DOHH2 (cell line): ENCODE measurements around the gene PAPLN.

Experiments used
- H3F3A ChIP-seq: fragments of 200-600 bp; sonication (generic), shearing (Covaris generic); 2 replicates; pipeline ENCODE4 v1.6.0; 2016; ENCODE audit warnings: antibody characterized with exemption, mild to moderate bottlenecking; ENCODE audit not compliant: control insufficient read depth, insufficient read depth
- H3K27ac ChIP-seq: fragments of 200-600 bp; sonication (generic); 2 replicates; pipeline ENCODE4 v1.5.1; 2014; ENCODE audit warnings: low read depth, mild to moderate bottlenecking, low read length, moderate library complexity
- H3K27me3 ChIP-seq: fragments of 200-600 bp; sonication (generic); 2 replicates; pipeline ENCODE4 v1.6.1; 2014; ENCODE audit warnings: mild to moderate bottlenecking, low read length, mixed read lengths; ENCODE audit not compliant: control insufficient read depth
- H3K36me3 ChIP-seq: fragments of 200-600 bp; sonication (generic); 2 replicates; pipeline ENCODE4 v1.6.1; 2014; ENCODE audit warnings: mild to moderate bottlenecking, low read length, moderate library complexity, mixed read lengths; ENCODE audit not compliant: control insufficient read depth
- H3K4me1 ChIP-seq: fragments of 200-600 bp; sonication (generic); 2 replicates; pipeline ENCODE4 v1.6.1; 2014; ENCODE audit warnings: mild to moderate bottlenecking, low read length, mixed read lengths; ENCODE audit not compliant: control insufficient read depth
- H3K4me2 ChIP-seq: fragments of 200-600 bp; sonication (generic); 2 replicates; pipeline ENCODE4 v1.6.0; 2014; ENCODE audit warnings: mild to moderate bottlenecking, low read length, moderate library complexity
- H3K4me3 ChIP-seq: fragments of 200-600 bp; sonication (generic); 2 replicates; pipeline ENCODE4 v1.5.1; 2014; ENCODE audit warnings: mild to moderate bottlenecking, low read length, mixed read lengths
- H3K79me2 ChIP-seq: fragments of 200-600 bp; sonication (generic); 2 replicates; pipeline ENCODE4 v1.6.1; 2014; ENCODE audit warnings: mild to moderate bottlenecking, low read length, mixed read lengths; ENCODE audit not compliant: control insufficient read depth
- H3K9me2 ChIP-seq: fragments of 200-600 bp; sonication (generic); replicated peaks from 2 replicates; pipeline ENCODE4 v1.6.1; 2014; ENCODE audit warnings: mild to moderate bottlenecking, low read length, mixed read lengths; ENCODE audit not compliant: control insufficient read depth
- H3K9me3 ChIP-seq: fragments of 200-600 bp; sonication (generic); 2 replicates; pipeline ENCODE4 v1.6.1; 2014; ENCODE audit warnings: antibody characterized with exemption, low read length, mixed read lengths; ENCODE audit not compliant: control insufficient read depth, insufficient read depth
- H4K20me1 ChIP-seq: fragments of 200-600 bp; sonication (generic); 2 replicates; pipeline ENCODE4 v1.6.0; 2014; ENCODE audit warnings: low read depth, mild to moderate bottlenecking, antibody characterized with exemption, low read length, moderate library complexity; ENCODE audit not compliant: control insufficient read depth, insufficient read depth
- CTCF ChIP-seq: fragments of 200-600 bp; sonication (generic); IDR thresholded peaks from one replicate; pipeline ENCODE4 v1.5.1; 2014; ENCODE audit warnings: antibody characterized with exemption, mild to moderate bottlenecking, low read depth, low read length; ENCODE audit not compliant: poor library complexity, severe bottlenecking
- EZH2phosphoT487 ChIP-seq: fragments of 200-600 bp; sonication (generic); IDR thresholded peaks from 2 replicates; pipeline ENCODE4 v1.6.1; 2017; ENCODE audit warnings: borderline replicate concordance, mild to moderate bottlenecking, antibody characterized with exemption, low read length, moderate library complexity, mixed read lengths

PAPLN gene

GRCh38 chr14:73273799-73274198 is 36.5 kb downstream of the PAPLN start:
- no peaks in the 10 kb centered on the region for H3K27me3 ChIP-seq
- H3K9me3 ChIP-seq = no peaks in the 10 kb centered on the region
- TF ChIP-seq CTCF (no peak), EZH2phosphoT487 (no peak)
- H3F3A ChIP-seq = 0 out of 2 replicates have a peak, but pooled peaks cover 11% of the 10 kb centered on the region
- peak overlapping the region; percentile 42 for H3K27ac ChIP-seq
- H3K36me3 ChIP-seq = peaks cover 36% of the 10 kb centered on the region
- H3K79me2 ChIP-seq = no peaks in the 10 kb centered on the region
- no peaks in the 10 kb centered on the region for H4K20me1 ChIP-seq
- peak overlapping the region; percentile 46 for H3K4me2 ChIP-seq
- peaks cover 43% of the 10 kb centered on the region for H3K4me1 ChIP-seq
- no peaks in the 10 kb centered on the region for H3K9me2 ChIP-seq
- peak overlapping the region; percentile 33; the same call in 1 of the 2 replicates for H3K4me3 ChIP-seq

- H3K36me3 ChIP-seq = peaks cover 54% of the 10 kb centered on the region
- H3F3A ChIP-seq = 0 out of 2 replicates have a peak, but pooled peaks cover 8% of the 10 kb centered on the region
- no peak overlapping the region for H3K27ac ChIP-seq
- no peak for TF ChIP-seq CTCF
- no peak for TF ChIP-seq EZH2phosphoT487
- no peaks in the 10 kb centered on the region for H3K79me2 ChIP-seq
- H4K20me1 ChIP-seq = no peaks in the 10 kb centered on the region
- no peaks in the 10 kb centered on the region for H3K9me2 ChIP-seq
- no peaks in the 10 kb centered on the region for H3K9me3 ChIP-seq
- no peak overlapping the region for H3K4me3 ChIP-seq
- no peaks in the 10 kb centered on the region for H3K27me3 ChIP-seq
- H3K4me1 ChIP-seq = peaks cover 27% of the 10 kb centered on the region
- no peak overlapping the region for H3K4me2 ChIP-seq
Observed at GRCh38 chr14:73276836-73277235, 39.5 kb downstream of the PAPLN start.

- peaks cover 59% of the 10 kb centered on the region for H3K36me3 ChIP-seq
- 0 out of 2 replicates have a peak, but pooled peaks cover 3% of the 10 kb centered on the region for H3F3A ChIP-seq
- H3K4me2 ChIP-seq = no peak overlapping the region
- TF ChIP-seq EZH2phosphoT487 = no peak
- TF ChIP-seq CTCF = no peak
- H4K20me1 ChIP-seq = no peaks in the 10 kb centered on the region
- H3K4me1 ChIP-seq = peaks cover 27% of the 10 kb centered on the region
- no peak overlapping the region for H3K27ac ChIP-seq
- H3K4me3 ChIP-seq = no peak overlapping the region
- no peaks in the 10 kb centered on the region for H3K79me2 ChIP-seq
- no peaks in the 10 kb centered on the region for H3K9me2 ChIP-seq
- no peaks in the 10 kb centered on the region for H3K9me3 ChIP-seq
- no peaks in the 10 kb centered on the region for H3K27me3 ChIP-seq
Observed at GRCh38 chr14:73277376-73277775, 40.1 kb downstream of the PAPLN start.

GRCh38 chr14:73280903-73281302 is 43.6 kb downstream of the PAPLN start:
- Histone ChIP-seq H3K79me2 (no peaks in the 10 kb centered on the region), H3K9me3 (no peaks in the 10 kb centered on the region), H3K4me1 (peaks cover 5% of the 10 kb centered on the region), H3K4me3 (no peak overlapping the region), H3K9me2 (no peaks in the 10 kb centered on the region), H3K4me2 (no peak overlapping the region), H3K27me3 (no peaks in the 10 kb centered on the region), H3K27ac (no peak overlapping the region), H4K20me1 (no peaks in the 10 kb centered on the region), H3K36me3 (peaks cover 65% of the 10 kb centered on the region), H3F3A (no peaks in the 10 kb centered on the region)
- TF ChIP-seq CTCF = no peak
